Cardiac muscle cell (in vitro differentiated cells and primary cell): ENCODE results near the gene MANBA. TPM values are rescaled to one million over a fixed set of nuclear protein-coding genes. Genes with fewer than 3 reads are reported as not detected.
A peak's percentile ranks its signal among the peaks of the same experiment; 100 is the strongest.

Experiments
- DNase-seq, 2 donors: peaks; one replicate each; pipeline versions ENCODE4 v3.0.0 to v3.0.0-alpha.2; 2010 to 2017; ENCODE audit warnings: low read depth in 1 of 2, low spot score in 1 of 2
- H3K27ac ChIP-seq: fragments of 200-600 bp; sonication (generic); 2 replicates; pipeline ENCODE4 v1.5.1; 2016
- H3K27me3 ChIP-seq: fragments of 200-600 bp; sonication (generic); 2 replicates; pipeline ENCODE4 v1.6.0; 2016; ENCODE audit warnings: control low read depth
- H3K36me3 ChIP-seq: fragments of 200-600 bp; sonication (generic); 2 replicates; pipeline ENCODE4 v1.5.1; 2016; ENCODE audit warnings: control low read depth
- H3K4me1 ChIP-seq: fragments of 200-600 bp; sonication (generic); 2 replicates; pipeline ENCODE4 v1.8.1; 2017; ENCODE audit warnings: low read depth, mild to moderate bottlenecking, mixed run types
- H3K4me3 ChIP-seq: fragments of 200-600 bp; sonication (generic); 2 replicates; pipeline ENCODE4 v1.5.1; 2016; ENCODE audit warnings: mild to moderate bottlenecking
- H3K9me3 ChIP-seq: fragments of 200-600 bp; sonication (generic); 2 replicates; pipeline ENCODE4 v1.5.1; 2017; ENCODE audit warnings: low read depth, mild to moderate bottlenecking, control low read depth
- polyA plus RNA-seq: library from polyadenylated mRNA; unstranded; fragments of >200 nt; fragmentation: Nextera tagmentation; extraction: Ambion mirVana; gene quantifications from 2 replicates; pipeline ENCODE4 v1.2.1, GENCODE V29; 2016
- total RNA-seq: library from RNA; depleted of rRNA; stranded (reverse); fragments of >200 nt; gene quantifications from 2 replicates; pipeline ENCODE4 v1.2.3, GENCODE V29; 2016
- TF ChIP-seq, protein P1 (sequence below): IDR thresholded peaks from 2 replicates; pipeline ENCODE4 v1.5.1; 2012; ENCODE audit warnings: low read depth, mild to moderate bottlenecking, low read length

MANBA gene
- total and polyA plus RNA-seq, 2 experiments from 2014 or later: 49.5 to 82.3 TPM

DNA sequence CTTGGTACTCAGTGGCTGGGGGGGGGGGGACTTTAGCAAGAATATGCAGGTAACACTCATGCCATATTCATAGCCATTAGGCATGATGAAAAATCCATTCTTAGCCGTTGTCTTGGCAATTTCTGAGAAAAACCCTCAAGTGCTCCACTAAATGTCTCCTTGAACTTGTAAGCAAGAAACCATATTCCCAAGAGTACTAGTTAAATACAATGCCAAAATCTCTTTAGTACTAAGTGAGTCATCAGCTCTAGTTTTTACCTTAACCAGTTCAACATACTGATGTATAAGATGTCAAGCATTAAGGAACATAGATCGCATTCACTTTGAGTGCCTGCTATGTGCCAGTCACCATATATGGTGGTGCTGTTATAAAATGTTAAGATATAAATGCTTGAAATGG is 39.0 kb upstream of the MANBA start:
- Histone ChIP-seq H3K4me1 (no peaks in the 10 kb centered on the region), H3K27ac (peak overlapping the region; percentile 14), H3K27me3 (no peaks in the 10 kb centered on the region), H3K4me3 (no peak overlapping the region), H3K9me3 (no peaks in the 10 kb centered on the region), H3K36me3 (peaks cover 91% of the 10 kb centered on the region)
- no peak for DNase-seq
- TF ChIP-seq, protein P1, sequence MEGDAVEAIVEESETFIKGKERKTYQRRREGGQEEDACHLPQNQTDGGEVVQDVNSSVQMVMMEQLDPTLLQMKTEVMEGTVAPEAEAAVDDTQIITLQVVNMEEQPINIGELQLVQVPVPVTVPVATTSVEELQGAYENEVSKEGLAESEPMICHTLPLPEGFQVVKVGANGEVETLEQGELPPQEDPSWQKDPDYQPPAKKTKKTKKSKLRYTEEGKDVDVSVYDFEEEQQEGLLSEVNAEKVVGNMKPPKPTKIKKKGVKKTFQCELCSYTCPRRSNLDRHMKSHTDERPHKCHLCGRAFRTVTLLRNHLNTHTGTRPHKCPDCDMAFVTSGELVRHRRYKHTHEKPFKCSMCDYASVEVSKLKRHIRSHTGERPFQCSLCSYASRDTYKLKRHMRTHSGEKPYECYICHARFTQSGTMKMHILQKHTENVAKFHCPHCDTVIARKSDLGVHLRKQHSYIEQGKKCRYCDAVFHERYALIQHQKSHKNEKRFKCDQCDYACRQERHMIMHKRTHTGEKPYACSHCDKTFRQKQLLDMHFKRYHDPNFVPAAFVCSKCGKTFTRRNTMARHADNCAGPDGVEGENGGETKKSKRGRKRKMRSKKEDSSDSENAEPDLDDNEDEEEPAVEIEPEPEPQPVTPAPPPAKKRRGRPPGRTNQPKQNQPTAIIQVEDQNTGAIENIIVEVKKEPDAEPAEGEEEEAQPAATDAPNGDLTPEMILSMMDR: no peak

DNA sequence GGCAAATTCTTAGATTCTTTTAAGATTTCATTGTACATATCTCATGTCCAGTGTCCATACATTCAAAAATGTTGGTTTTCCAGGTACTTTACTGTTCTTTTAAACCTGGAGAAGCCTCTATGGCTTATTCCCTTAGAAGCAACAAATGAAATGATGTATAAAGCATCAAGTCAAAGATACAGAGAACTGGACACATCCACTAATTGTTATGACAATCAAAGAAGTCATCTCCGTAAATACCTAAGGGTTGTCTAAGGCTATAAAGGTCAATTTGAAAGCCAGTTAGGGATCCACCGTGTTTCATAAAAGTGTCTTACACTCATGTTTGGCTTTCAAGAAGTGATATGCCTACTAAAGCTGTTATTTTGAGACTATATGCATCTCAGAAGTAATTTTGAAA is 34.2 kb upstream of the MANBA start:
- no peaks in the 10 kb centered on the region for H3K4me1 ChIP-seq
- TF ChIP-seq, protein P1: no peak
- H3K4me3 ChIP-seq: no peak overlapping the region
- no peaks in the 10 kb centered on the region for H3K9me3 ChIP-seq
- no peaks in the 10 kb centered on the region for H3K27me3 ChIP-seq
- peaks cover 56% of the 10 kb centered on the region for H3K36me3 ChIP-seq
- no peak overlapping the region for H3K27ac ChIP-seq
- DNase-seq: no peak

DNA sequence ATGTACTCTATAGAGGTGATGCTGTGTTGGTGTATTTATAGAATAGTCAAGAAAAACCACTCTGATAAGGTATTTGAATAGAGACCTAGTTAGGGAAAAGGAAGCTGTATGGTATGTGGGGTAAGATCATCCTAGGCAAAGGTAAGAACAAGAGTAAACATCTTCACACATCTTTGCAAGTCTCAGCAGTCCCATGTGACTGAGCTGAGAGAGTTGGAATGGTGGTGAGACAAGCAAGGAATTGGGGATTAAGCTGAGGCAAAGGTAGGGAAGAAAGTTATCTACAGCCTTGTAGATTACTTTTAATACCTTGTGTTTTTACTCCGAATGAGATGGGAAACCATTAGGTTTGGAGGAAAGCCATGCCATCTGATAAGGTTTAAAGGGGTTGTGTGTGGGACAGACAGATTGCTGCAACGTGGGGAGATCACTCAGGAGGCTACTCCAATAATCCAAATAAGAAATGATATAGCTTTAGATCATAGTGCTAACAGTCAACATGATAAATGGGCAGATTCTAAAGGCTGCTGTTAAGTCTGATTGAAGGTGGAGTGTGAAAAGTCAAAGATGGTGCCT is 31.7 kb upstream of the MANBA start:
- Histone ChIP-seq H3K4me1 (no peaks in the 10 kb centered on the region), H3K27me3 (no peaks in the 10 kb centered on the region), H3K4me3 (no peak overlapping the region), H3K36me3 (peaks cover 33% of the 10 kb centered on the region), H3K27ac (peak overlapping the region; percentile 65), H3K9me3 (no peaks in the 10 kb centered on the region)
- DNase-seq: no peak
- TF ChIP-seq, protein P1: no peak

DNA sequence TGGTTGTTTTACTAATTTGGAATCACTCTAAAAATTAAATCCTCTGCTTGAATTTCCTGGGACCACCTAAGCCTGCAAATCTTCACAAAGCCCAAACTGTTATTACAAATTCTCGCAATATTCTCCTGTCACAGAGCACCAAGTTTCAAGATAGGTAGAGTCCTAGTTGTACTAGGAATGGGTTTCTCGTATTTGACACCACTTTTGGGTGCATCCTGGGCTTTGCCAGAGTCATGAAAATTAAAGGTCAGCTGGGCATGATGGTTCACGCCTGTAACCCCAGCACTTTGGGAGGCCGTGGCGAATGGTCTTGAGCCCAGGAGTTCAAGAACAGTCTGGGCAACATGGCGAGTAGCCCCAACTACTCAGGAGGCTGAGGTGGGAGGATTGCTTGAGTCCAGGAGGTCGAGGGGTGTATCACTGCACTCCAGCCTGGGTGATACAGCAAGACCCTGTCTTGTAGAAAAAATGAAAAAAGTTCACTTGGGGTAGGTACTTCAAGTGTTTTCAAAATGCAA is 30.6 kb upstream of the MANBA start:
- no peak for DNase-seq
- TF ChIP-seq, protein P1: no peak
- no peaks in the 10 kb centered on the region for H3K9me3 ChIP-seq
- H3K4me3 ChIP-seq: no peak overlapping the region
- no peaks in the 10 kb centered on the region for H3K27me3 ChIP-seq
- peaks cover 23% of the 10 kb centered on the region for H3K36me3 ChIP-seq
- H3K4me1 ChIP-seq: peaks cover 3% of the 10 kb centered on the region
- H3K27ac ChIP-seq: peak overlapping the region; percentile 65

DNA sequence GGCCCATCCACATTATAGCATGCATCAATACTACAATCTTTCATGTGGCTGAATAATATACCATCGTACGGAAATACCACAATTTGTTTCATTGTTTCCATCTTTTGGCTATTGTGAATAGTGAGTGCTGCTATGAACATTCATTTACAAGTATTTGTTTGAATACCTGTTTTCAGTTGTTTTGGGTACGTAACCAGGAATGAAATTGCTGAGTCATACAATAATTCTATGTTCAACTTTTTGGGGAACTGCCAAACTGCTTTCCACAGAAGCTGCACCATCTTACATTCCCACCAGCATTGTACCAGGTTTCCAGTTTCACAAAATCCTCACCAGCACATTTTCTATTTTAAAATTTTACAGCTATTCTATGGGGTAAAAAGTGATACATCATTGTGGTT is 28.5 kb upstream of the MANBA start:
- TF ChIP-seq, protein P1: no peak
- Histone ChIP-seq H3K4me1 (peaks cover 8% of the 10 kb centered on the region), H3K9me3 (no peaks in the 10 kb centered on the region)

More for the DNA sequence above, 28.5 kb upstream of the MANBA start:
- H3K36me3 ChIP-seq: peaks cover 5% of the 10 kb centered on the region
- no peak overlapping the region for H3K27ac ChIP-seq
- no peak overlapping the region for H3K4me3 ChIP-seq
- DNase-seq: peak in 1 of 2 donors; percentile 84
- H3K27me3 ChIP-seq: no peaks in the 10 kb centered on the region
